Thyroid gland (tissue), 4 donors: ENCODE measurements around the gene SPATA3. TPM values are rescaled to one million over a fixed set of nuclear protein-coding genes. Genes with fewer than 3 reads are reported as not detected.
"Not testable (repeated sequence)": the region's sequence is repeated elsewhere in the genome, so short reads cannot be mapped to it uniquely, and the experiment has no call there.

Experiments used
- DNase-seq, 2 donors: peaks; one replicate each; pipeline ENCODE4 v3.0.0-alpha.2; 2019
- H3K27ac ChIP-seq, 3 donors: fragments of 200-600 bp; sonication (generic); 1 replicate in 2 of 3; 2 replicates in 1 of 3; pipeline ENCODE4 v1.5.1; 2016 to 2019; ENCODE audit warnings: mild to moderate bottlenecking in 1 of 3, moderate library complexity in 1 of 3
- H3K27me3 ChIP-seq: fragments of 200-600 bp; sonication (generic); one replicate; pipeline ENCODE4 v1.5.1; 2019
- H3K36me3 ChIP-seq, 2 donors: fragments of 200-600 bp; sonication (generic); one replicate each; pipeline ENCODE4 v1.5.1; 2016 to 2019
- H3K4me1 ChIP-seq, 2 donors: fragments of 200-600 bp; sonication (generic); one replicate each; pipeline ENCODE4 v1.5.1; 2017 to 2019
- H3K4me3 ChIP-seq, 3 donors: fragments of 200-600 bp; sonication (generic); replicated peaks in 1 of 3; 1 replicate in 2 of 3; 2 replicates in 1 of 3; pipeline ENCODE4 v1.5.1; 2016; ENCODE audit warnings: mild to moderate bottlenecking in 1 of 3
- H3K9me3 ChIP-seq: fragments of 200-600 bp; sonication (generic); one replicate; pipeline ENCODE4 v1.5.1; 2017
- POLR2A ChIP-seq, 2 donors: fragments of 450-650 bp; IDR thresholded peaks; one replicate each; pipeline ENCODE4 v1.6.1; 2017; ENCODE audit warnings: antibody characterized with exemption in 2 of 2, mild to moderate bottlenecking in 2 of 2, moderate library complexity in 1 of 2
- WGBS, 2 donors: methylation state at CpG; one replicate each; pipeline ENCODE4 v1.1.5; 2017; 5-methylcytosine and 5-hydroxymethylcytosine counted together
- intact Hi-C: fragments of 100-400 bp; cut with DNase I; formaldehyde crosslinking; loops from one replicate; pipeline ENCODE4 v1.15.1; 2023
- total RNA-seq, 4 donors: library from RNA; depleted of rRNA; stranded (reverse); fragments of >200 nt; gene quantifications; one replicate each; pipeline ENCODE4 v1.2.3, GENCODE V29; 2016
- TF ChIP-seq, protein P1 (sequence below), 6 experiments: fragments of 200-600 bp in 3 of 6; fragments of 450-650 bp in 3 of 6; sonication (generic) in 3 of 6; IDR thresholded peaks; one replicate each; pipeline ENCODE4 v1.5.1; 2016 to 2019; ENCODE audit warnings: antibody characterized with exemption in 6 of 6, mild to moderate bottlenecking in 2 of 6, inconsistent platforms in 1 of 6, moderate library complexity in 1 of 6

The SPATA3 gene
- total RNA-seq, 4 donors from 2014 or later: 0.54 TPM; not detected in 3

DNA sequence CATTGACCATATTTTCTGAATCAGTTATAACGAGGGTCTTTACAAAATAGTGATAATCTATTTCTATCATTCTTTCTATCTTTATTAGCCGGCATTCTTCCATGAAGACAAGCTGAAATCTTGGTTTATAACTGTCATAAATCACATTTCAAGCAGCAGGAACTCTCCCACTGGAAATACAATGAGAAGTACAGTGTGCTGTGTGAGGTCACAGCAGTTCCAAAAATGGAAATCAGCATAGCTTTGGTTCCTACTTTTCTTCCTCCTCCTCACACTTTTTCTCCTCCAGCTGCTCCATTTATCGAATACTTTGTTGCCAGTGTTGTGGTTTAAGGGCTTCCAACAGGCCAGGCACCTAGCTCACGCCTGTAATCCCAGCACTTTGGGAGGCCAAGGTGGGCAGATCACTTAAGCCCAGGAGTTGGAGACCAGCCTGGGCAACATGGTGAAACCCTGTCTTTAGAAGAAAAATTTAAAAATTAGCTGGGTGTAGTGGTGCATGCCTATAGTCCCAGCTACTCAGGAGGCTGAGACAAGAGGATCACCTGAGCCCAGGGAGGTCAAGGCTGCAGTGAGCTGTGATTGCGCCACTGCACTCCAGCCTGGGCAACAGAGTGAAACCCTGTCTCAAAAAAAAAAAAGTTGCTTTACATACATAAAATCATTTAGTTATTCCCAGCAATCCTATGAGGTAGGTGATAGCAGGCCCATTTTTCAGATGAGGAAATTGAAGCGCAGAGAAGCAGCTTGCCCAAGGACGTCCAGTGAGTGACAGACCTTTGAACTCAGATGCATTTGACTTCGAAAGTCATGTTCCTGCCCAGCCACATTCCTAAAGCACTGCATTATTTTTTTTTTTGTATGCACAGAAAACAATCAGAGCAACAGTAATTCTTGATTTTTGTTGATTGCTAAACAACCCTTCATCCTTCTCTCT, 36.8 kb upstream of the SPATA3 start:
- Histone ChIP-seq H3K27me3 (peaks cover 8% of the 10 kb centered on the region), H3K36me3 (no peaks in the 10 kb centered on the region), H3K4me3 (no peak overlapping the region), H3K27ac (no peak overlapping the region), H3K9me3 (no peaks in the 10 kb centered on the region), H3K4me1 (peaks cover 0 to 11% of the 10 kb centered on the region in 2 donors)
- WGBS, 2 donors: 94 to 95% methylated on average over 8 of the region's 8 CpGs
- intact Hi-C loops: no loop called here
- TF ChIP-seq, protein P1, sequence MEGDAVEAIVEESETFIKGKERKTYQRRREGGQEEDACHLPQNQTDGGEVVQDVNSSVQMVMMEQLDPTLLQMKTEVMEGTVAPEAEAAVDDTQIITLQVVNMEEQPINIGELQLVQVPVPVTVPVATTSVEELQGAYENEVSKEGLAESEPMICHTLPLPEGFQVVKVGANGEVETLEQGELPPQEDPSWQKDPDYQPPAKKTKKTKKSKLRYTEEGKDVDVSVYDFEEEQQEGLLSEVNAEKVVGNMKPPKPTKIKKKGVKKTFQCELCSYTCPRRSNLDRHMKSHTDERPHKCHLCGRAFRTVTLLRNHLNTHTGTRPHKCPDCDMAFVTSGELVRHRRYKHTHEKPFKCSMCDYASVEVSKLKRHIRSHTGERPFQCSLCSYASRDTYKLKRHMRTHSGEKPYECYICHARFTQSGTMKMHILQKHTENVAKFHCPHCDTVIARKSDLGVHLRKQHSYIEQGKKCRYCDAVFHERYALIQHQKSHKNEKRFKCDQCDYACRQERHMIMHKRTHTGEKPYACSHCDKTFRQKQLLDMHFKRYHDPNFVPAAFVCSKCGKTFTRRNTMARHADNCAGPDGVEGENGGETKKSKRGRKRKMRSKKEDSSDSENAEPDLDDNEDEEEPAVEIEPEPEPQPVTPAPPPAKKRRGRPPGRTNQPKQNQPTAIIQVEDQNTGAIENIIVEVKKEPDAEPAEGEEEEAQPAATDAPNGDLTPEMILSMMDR (IDR thresholded peaks at IDR 0.05): no peak
- no peak for DNase-seq

DNA sequence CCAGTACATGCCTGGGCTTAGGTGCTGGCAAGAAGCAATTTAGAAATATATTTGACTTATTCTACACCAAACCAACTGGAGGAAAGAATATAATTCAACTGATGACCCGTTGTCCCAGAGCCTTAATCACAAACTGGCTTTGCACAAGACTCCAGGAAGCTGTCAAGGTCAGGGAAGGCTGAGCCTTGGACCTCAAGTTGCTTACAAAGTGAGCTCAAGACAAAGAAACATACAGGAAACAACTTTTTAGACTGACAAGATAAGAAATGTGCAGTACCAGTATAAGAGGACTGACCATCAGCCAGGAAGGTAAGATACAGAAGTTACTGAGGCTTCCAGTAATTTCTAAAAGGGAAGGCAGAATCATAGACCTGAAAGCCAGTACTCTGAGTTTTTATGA, 35.9 kb upstream of the SPATA3 start:
- H3K4me3 ChIP-seq: no peak overlapping the region
- DNase-seq: no peak
- H3K27ac ChIP-seq: no peak overlapping the region
- H3K27me3 ChIP-seq: peaks cover 8% of the 10 kb centered on the region
- 62 to 76% methylated on average over 1 of the region's 1 CpG for WGBS, 2 donors
- peaks cover 0 to 11% of the 10 kb centered on the region in 2 donors for H3K4me1 ChIP-seq
- intact Hi-C loops: no loop called here
- H3K36me3 ChIP-seq: no peaks in the 10 kb centered on the region
- no peaks in the 10 kb centered on the region for H3K9me3 ChIP-seq
- TF ChIP-seq, protein P1 (IDR thresholded peaks at IDR 0.05): no peak
- TF ChIP-seq POLR2A (IDR thresholded peaks at IDR 0.05): no peak

DNA sequence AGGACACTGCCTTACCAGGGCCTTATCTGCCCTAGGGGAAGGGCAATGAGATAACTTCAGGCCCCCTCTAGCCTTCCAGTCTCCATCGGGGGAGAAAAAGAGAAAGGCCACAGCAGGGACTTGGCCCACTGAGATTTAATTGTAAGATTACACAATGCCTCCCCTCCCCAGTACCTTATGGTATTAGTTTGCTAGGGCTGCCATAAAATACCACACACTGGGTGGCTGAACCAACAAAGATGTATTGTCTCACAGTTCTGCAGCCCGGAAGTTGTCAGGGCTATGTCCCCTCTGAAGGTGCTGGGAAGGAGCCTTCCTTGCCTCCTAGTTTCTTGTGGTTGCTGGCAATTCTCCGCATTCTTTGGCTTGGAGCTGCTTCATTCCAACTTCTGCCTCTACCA, 34.8 kb upstream of the SPATA3 start:
- no peak overlapping the region for H3K27ac ChIP-seq
- intact Hi-C loops: no loop called here
- H3K27me3 ChIP-seq: peaks cover 8% of the 10 kb centered on the region
- H3K4me3 ChIP-seq: no peak overlapping the region
- WGBS, 2 donors: 57 to 75% methylated on average over 3 of the region's 3 CpGs
- no peaks in the 10 kb centered on the region for H3K36me3 ChIP-seq
- peaks cover 0 to 11% of the 10 kb centered on the region in 2 donors for H3K4me1 ChIP-seq
- TF ChIP-seq POLR2A (IDR thresholded peaks at IDR 0.05): no peak
- no peaks in the 10 kb centered on the region for H3K9me3 ChIP-seq
- DNase-seq: no peak

DNA sequence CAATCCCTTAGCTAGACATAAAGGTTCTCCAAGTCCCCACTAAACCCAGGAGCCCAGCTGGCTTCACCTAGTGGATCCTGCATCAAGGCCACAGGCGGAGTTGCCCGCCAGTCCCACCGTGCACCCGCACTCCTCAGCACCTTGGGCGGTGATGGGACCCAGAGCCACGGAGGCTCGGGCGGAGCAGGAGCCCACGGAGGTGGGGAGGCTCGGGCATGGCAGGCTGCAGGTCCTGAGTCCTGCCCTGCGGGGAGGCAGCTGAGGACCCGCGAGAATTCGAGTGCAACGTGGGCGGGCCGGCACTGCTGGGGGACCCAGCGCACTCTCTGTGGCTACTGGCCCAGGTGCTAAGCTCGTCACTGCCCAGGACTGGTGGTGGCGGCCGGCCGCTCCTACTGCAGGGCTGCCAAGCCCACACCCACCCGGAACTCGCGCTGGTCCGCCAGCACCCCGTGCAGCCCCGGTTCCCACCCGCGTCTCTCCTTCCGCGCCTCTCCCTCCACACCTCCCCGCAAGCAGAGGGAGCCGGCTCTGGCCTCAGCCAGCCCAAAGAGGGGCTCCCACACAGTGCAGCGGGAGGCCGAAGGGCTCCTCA, 31.7 kb upstream of the SPATA3 start:
- intact Hi-C loops: no loop called here
- H3K36me3 ChIP-seq: no peaks in the 10 kb centered on the region
- no peaks in the 10 kb centered on the region for H3K9me3 ChIP-seq
- H3K27me3 ChIP-seq: no peaks in the 10 kb centered on the region
- H3K27ac ChIP-seq: no peak overlapping the region
- H3K4me1 ChIP-seq: no peaks in the 10 kb centered on the region
- TF ChIP-seq POLR2A (IDR thresholded peaks at IDR 0.05): no peak
- TF ChIP-seq, protein P1 (IDR thresholded peaks at IDR 0.05): no peak
- DNase-seq: no peak
- WGBS, 2 donors: 88 to 98% methylated on average over 11 to 36 of the region's 36 CpGs
- no peak overlapping the region for H3K4me3 ChIP-seq

DNA sequence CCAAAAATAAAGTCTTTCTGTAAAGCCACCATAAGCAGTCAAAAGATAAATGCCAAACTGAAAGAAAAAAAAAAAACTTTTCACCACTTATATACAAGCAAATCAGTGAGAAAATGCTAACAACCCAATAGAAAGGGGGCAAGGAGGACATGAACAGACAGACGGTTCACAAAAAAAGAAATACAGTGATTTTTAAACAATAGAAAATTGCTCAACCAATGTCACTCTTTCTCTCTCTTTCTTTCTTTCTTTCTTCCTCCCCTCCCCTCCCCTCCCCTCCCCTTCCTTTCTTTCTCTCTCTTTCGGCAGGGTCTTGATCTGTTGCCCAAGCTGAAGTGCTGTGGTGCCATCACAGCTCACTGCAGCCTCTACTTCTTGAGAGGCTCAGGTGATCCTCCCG, 28.8 kb upstream of the SPATA3 start:
- Histone ChIP-seq H3K4me3 (no peak overlapping the region), H3K4me1 (no peaks in the 10 kb centered on the region), H3K27me3 (no peaks in the 10 kb centered on the region), H3K27ac (no peak overlapping the region), H3K36me3 (no peaks in the 10 kb centered on the region), H3K9me3 (no peaks in the 10 kb centered on the region)
- no peak for DNase-seq
- intact Hi-C loops: no loop called here
- 85 to 87% methylated on average over 3 of the region's 3 CpGs for WGBS, 2 donors
- no peak for TF ChIP-seq POLR2A (IDR thresholded peaks at IDR 0.05)
- TF ChIP-seq, protein P1 (IDR thresholded peaks at IDR 0.05): no peak

DNA sequence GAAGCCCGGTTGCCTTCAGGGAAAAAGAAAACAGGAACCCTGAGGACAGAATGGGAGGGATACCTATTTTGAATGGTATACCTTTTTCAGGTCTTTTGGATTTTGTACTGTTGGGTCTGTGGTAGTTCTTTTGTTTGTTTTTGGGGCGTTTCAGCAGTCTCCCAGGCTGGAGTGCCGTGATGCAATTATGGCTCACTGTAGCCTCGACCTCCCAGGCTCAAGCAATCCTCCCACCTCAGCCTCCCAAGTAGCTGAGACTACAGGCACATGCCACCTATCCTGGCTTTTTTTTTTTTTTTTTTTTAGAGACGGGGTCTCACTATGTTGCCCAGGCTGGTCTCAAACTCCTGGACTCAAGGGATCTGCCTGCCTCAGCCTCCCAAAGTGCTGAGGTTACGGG, 27.6 kb upstream of the SPATA3 start:
- H3K4me1 ChIP-seq, intact Hi-C loops, H3K27me3 ChIP-seq, H3K27ac ChIP-seq, H3K4me3 ChIP-seq, DNase-seq, H3K9me3 ChIP-seq, H3K36me3 ChIP-seq: not testable (repeated sequence)
- 90 to 91% methylated on average over 6 of the region's 6 CpGs for WGBS, 2 donors
